ENCODE data around the gene KYAT1.

KYAT1 gene

GRCh38 chr9:128792978-128793686 lies 88.6 kb downstream of the KYAT1 start:
- no peak for DNase-seq (ENCODE audit: low read depth)

GRCh38 chr9:128792134-128792533 lies 89.6 kb downstream of the KYAT1 start:
- no peak overlapping the region for H3K4me3 ChIP-seq (ENCODE audit: low read depth, low read length)
- no peak for DNase-seq (ENCODE audit: low read depth)

More at GRCh38 chr9:128792978-128793686, 88.6 kb downstream of the KYAT1 start:
- no peak overlapping the region for H3K4me3 ChIP-seq (ENCODE audit: low read depth, low read length)

GRCh38 chr9:128790536-128790935 lies 91.2 kb downstream of the KYAT1 start:
- no peak overlapping the region for H3K4me3 ChIP-seq (ENCODE audit: low read depth, low read length)
- no peak for DNase-seq (ENCODE audit: low read depth)

GRCh38 chr9:128788445-128788844 lies 93.3 kb downstream of the KYAT1 start:
- no peak for DNase-seq (ENCODE audit: low read depth)
- peak overlapping the region; percentile 98 for H3K4me3 ChIP-seq (ENCODE audit: low read depth, low read length)

- peak overlapping the region; percentile 98 for H3K4me3 ChIP-seq (ENCODE audit: low read depth, low read length)
- DNase-seq (ENCODE audit: low read depth): no peak
Measured at GRCh38 chr9:128787659-128788058, 94.1 kb downstream of the KYAT1 start.

GRCh38 chr9:128786681-128787601 lies 94.8 kb downstream of the KYAT1 start, which contains the start of gene TBC1D13:
TBC1D13 (plus strand) TSS chr9:128787253; CDS start chr9:128787354, 101 bp downstream.
- H3K4me3 ChIP-seq (ENCODE audit: low read depth, low read length): peak within 1 kb of the TSS; percentile 98

GRCh38 chr9:128785427-128785826 lies 96.3 kb downstream of the KYAT1 start:
- no peak overlapping the region for H3K4me3 ChIP-seq (ENCODE audit: low read depth, low read length)
- DNase-seq (ENCODE audit: low read depth): no peak

More at GRCh38 chr9:128786681-128787601, 94.8 kb downstream of the KYAT1 start, which contains the start of gene TBC1D13:
- peak; percentile 21 for DNase-seq (ENCODE audit: low read depth)
